Measurements from ENCODE around the gene DDX54. TPM values are rescaled to one million over a fixed set of nuclear protein-coding genes. Genes with fewer than 3 reads are reported as not detected.

DDX54 gene
- total RNA-seq, 1 donor from 2014 or later, result 53.5 TPM

DNA sequence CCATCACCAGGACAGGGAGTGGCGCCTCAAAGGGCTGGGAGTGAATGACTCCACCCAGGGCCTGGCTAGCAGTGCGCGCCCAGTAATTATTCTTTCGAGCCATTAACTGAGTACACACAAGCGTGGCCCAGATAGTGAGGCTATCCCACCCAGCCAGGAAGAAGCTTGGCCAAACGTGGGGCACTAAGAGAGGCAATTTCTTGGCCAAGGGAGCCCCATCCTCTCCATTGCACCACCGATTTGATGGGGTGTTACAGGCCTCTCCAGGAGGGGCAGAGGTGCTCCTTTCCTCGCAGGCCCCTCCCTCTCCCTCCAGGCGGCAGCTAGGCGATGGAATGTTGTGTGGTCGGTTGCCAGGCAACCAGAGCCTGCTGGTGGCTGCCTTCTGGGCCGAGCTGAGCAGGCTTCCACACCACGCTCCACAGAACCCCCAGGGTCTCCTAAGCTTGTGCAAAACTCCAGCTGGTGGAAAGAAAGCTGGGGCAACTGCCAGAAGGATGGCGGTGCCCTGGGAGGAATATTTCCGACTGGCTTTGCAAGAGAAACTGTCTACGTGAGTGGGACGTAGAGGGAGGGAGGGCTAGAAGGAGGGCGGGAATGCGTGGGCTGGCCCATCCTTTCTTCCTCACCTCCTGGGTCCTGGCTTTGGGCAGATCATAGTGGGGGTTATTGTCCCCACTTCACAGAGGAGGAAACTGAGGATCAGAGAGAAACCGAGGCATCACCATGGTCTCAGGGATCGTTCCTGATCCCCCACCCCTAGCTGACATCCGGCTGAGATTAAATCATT is 35.7 kb downstream of the DDX54 start, which contains the start of gene CFAP73:
CFAP73 (plus strand) TSS at position 364 of the 790 bp plus-strand sequence; CDS start at position 498, 134 bp downstream.
- peak within 1 kb of the TSS; percentile 80 for H3K4me2 ChIP-seq (ENCODE audit: low read length)
- peak within 1 kb of the TSS; percentile 22 for H3K4me3 ChIP-seq (ENCODE audit: insufficient read depth, low read depth, low read length)
- DNase-seq (ENCODE audit: low read depth) (peak; percentile 77), FAIRE-seq (peak; percentile 64)
- H3K27me3 ChIP-seq (ENCODE audit: insufficient read depth, low read length), result peaks cover 18% of the 10 kb centered on the region
- peaks cover 20% of the 10 kb centered on the region for H3K4me1 ChIP-seq (ENCODE audit: insufficient read depth, low read length)
- Mint-ChIP-seq H3K27me3 (ENCODE audit: low read depth, unreplicated experiment) (peaks cover 31% of the 10 kb centered on the region), H3K27ac (ENCODE audit: unreplicated experiment) (peak within 1 kb of the TSS; percentile 58), H3K4me1 (ENCODE audit: low read depth, unreplicated experiment) (peaks cover 4% of the 10 kb centered on the region), H3K9me3 (ENCODE audit: unreplicated experiment) (peaks cover 4% of the 10 kb centered on the region), H3K4me3 (ENCODE audit: unreplicated experiment) (no peak within 1 kb of the TSS), H3K36me3 (ENCODE audit: low read depth, unreplicated experiment) (no peaks in the 10 kb centered on the region)
- H3K79me2 ChIP-seq (ENCODE audit: insufficient read depth, low read length), result no peaks in the 10 kb centered on the region
- peak within 1 kb of the TSS; percentile 18 for H3K9ac ChIP-seq (ENCODE audit: low read length)
- no peaks in the 10 kb centered on the region for H3K36me3 ChIP-seq (ENCODE audit: insufficient read depth, low read length)
- peak within 1 kb of the TSS; percentile 54 for H2AFZ ChIP-seq (ENCODE audit: low read depth, low read length)
- H4K20me1 ChIP-seq (ENCODE audit: insufficient read depth, low read length), result no peaks in the 10 kb centered on the region
- H3K9me3 ChIP-seq (ENCODE audit: insufficient read depth, low read depth, low read length), result no peaks in the 10 kb centered on the region
- H3K27ac ChIP-seq (ENCODE audit: low read depth, low read length), result no peak within 1 kb of the TSS
- no peak for TF ChIP-seq EZH2 (IDR thresholded peaks at IDR 0.05; ENCODE audit: insufficient read depth, low read length)
- TF ChIP-seq, protein P1, sequence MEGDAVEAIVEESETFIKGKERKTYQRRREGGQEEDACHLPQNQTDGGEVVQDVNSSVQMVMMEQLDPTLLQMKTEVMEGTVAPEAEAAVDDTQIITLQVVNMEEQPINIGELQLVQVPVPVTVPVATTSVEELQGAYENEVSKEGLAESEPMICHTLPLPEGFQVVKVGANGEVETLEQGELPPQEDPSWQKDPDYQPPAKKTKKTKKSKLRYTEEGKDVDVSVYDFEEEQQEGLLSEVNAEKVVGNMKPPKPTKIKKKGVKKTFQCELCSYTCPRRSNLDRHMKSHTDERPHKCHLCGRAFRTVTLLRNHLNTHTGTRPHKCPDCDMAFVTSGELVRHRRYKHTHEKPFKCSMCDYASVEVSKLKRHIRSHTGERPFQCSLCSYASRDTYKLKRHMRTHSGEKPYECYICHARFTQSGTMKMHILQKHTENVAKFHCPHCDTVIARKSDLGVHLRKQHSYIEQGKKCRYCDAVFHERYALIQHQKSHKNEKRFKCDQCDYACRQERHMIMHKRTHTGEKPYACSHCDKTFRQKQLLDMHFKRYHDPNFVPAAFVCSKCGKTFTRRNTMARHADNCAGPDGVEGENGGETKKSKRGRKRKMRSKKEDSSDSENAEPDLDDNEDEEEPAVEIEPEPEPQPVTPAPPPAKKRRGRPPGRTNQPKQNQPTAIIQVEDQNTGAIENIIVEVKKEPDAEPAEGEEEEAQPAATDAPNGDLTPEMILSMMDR (IDR thresholded peaks at IDR 0.05; ENCODE audit: insufficient read depth, low read depth, low read length), result no peak

- Mint-ChIP-seq H3K9me3 (ENCODE audit: unreplicated experiment) (peaks cover 4% of the 10 kb centered on the region), H3K27me3 (ENCODE audit: low read depth, unreplicated experiment) (peaks cover 14% of the 10 kb centered on the region), H3K4me3 (ENCODE audit: unreplicated experiment) (no peak overlapping the region), H3K36me3 (ENCODE audit: low read depth, unreplicated experiment) (no peaks in the 10 kb centered on the region), H3K4me1 (ENCODE audit: low read depth, unreplicated experiment) (peaks cover 4% of the 10 kb centered on the region), H3K27ac (ENCODE audit: unreplicated experiment) (no peak overlapping the region)
- no peak overlapping the region for H3K9ac ChIP-seq (ENCODE audit: low read length)
- peaks cover 4% of the 10 kb centered on the region for H3K27me3 ChIP-seq (ENCODE audit: insufficient read depth, low read length)
- no peak overlapping the region for H3K4me2 ChIP-seq (ENCODE audit: low read length)
- no peak overlapping the region for H2AFZ ChIP-seq (ENCODE audit: low read depth, low read length)
- H3K4me3 ChIP-seq (ENCODE audit: insufficient read depth, low read depth, low read length), result no peak overlapping the region
- no peak overlapping the region for H3K27ac ChIP-seq (ENCODE audit: low read depth, low read length)
- DNase-seq (ENCODE audit: low read depth), result no peak
- no peak for FAIRE-seq
- peaks cover 10% of the 10 kb centered on the region for H3K4me1 ChIP-seq (ENCODE audit: insufficient read depth, low read length)
- TF ChIP-seq EZH2 (IDR thresholded peaks at IDR 0.05; ENCODE audit: insufficient read depth, low read length), result no peak
- TF ChIP-seq, protein P1 (IDR thresholded peaks at IDR 0.05; ENCODE audit: insufficient read depth, low read depth, low read length), result no peak
- no peaks in the 10 kb centered on the region for H3K79me2 ChIP-seq (ENCODE audit: insufficient read depth, low read length)
- no peaks in the 10 kb centered on the region for H4K20me1 ChIP-seq (ENCODE audit: insufficient read depth, low read length)
- H3K36me3 ChIP-seq (ENCODE audit: insufficient read depth, low read length), result no peaks in the 10 kb centered on the region
- no peaks in the 10 kb centered on the region for H3K9me3 ChIP-seq (ENCODE audit: insufficient read depth, low read depth, low read length)
Measured at GRCh38 chr12:113146999-113147398, 38.3 kb downstream of the DDX54 start.

Data from astrocyte (in vitro differentiated cells and primary cell).